GM23338 (cell line): ENCODE measurements around the gene MKLN1. TPM values are rescaled to one million over a fixed set of nuclear protein-coding genes. Genes with fewer than 3 reads are reported as not detected.
A peak's percentile ranks its signal among the peaks of the same experiment; 100 is the strongest.

Experiments used
- ATAC-seq: fragments of 200-7000 bp; cut with Tn5 transposase; 3 replicates; pipeline ENCODE4 v1.9.1; 2020
- DNase-seq: peaks from one replicate; pipeline ENCODE4 v3.0.0-alpha.2; 2015; ENCODE audit warnings: low spot score
- H2AFZ ChIP-seq: fragments of 200-600 bp; sonication (generic); 2 replicates; pipeline ENCODE4 v1.8.0; 2016; ENCODE audit warnings: antibody characterized with exemption, mild to moderate bottlenecking, moderate library complexity
- H3F3A ChIP-seq: fragments of 200-600 bp; sonication (generic); replicated peaks from 2 replicates; pipeline ENCODE4 v1.8.0; 2017; ENCODE audit warnings: antibody characterized with exemption, mixed run types, low read depth
- H3K27ac ChIP-seq: fragments of 200-600 bp; sonication (generic); 2 replicates; pipeline ENCODE4 v1.6.1; 2016; ENCODE audit warnings: low read depth
- H3K27me3 ChIP-seq: fragments of 200-600 bp; sonication (generic); 2 replicates; pipeline ENCODE4 v1.8.0; 2016; ENCODE audit warnings: mild to moderate bottlenecking, mixed run types, moderate library complexity; ENCODE audit not compliant: insufficient read depth
- H3K36me3 ChIP-seq: fragments of 200-600 bp; sonication (generic); 2 replicates; pipeline ENCODE4 v1.8.0; 2016; ENCODE audit warnings: mild to moderate bottlenecking; ENCODE audit not compliant: insufficient read depth
- H3K4me1 ChIP-seq: fragments of 200-600 bp; sonication (generic); 2 replicates; pipeline ENCODE4 v1.8.0; 2016; ENCODE audit warnings: mild to moderate bottlenecking, moderate library complexity; ENCODE audit not compliant: insufficient read depth
- H3K4me2 ChIP-seq: fragments of 200-600 bp; sonication (generic); 2 replicates; pipeline ENCODE4 v1.7.1; 2017; ENCODE audit warnings: mixed run types
- H3K4me3 ChIP-seq: fragments of 200-600 bp; sonication (generic); 2 replicates; pipeline ENCODE4 v1.6.1; 2016; ENCODE audit warnings: mixed run types
- H3K79me2 ChIP-seq: fragments of 200-600 bp; sonication (generic); replicated peaks from 2 replicates; pipeline ENCODE4 v1.8.0; 2017; ENCODE audit warnings: mild to moderate bottlenecking; ENCODE audit not compliant: insufficient read depth
- H3K9me2 ChIP-seq: fragments of 200-600 bp; sonication (generic); 2 replicates; pipeline ENCODE4 v1.8.0; 2017; ENCODE audit not compliant: insufficient read depth
- H4K20me1 ChIP-seq: fragments of 200-600 bp; sonication (generic); replicated peaks from 2 replicates; pipeline ENCODE4 v1.8.0; 2017; ENCODE audit warnings: mild to moderate bottlenecking; ENCODE audit not compliant: insufficient read depth
- H3K27ac Mint-ChIP-seq: 2 replicates; pipeline ENCODE4 v1.8.0; 2020; ENCODE audit warnings: inconsistent platforms, mild to moderate bottlenecking, moderate library complexity, mixed read lengths
- H3K27me3 Mint-ChIP-seq: 3 replicates; pipeline ENCODE4 v1.8.0; 2022; ENCODE audit warnings: low read depth, mild to moderate bottlenecking, moderate library complexity, mixed read lengths, inconsistent platforms; ENCODE audit not compliant: insufficient read depth, poor library complexity
- H3K36me3 Mint-ChIP-seq: 3 replicates; pipeline ENCODE4 v1.8.0; 2021; ENCODE audit warnings: low read depth, mild to moderate bottlenecking, inconsistent platforms, moderate library complexity, mixed read lengths
- H3K4me1 Mint-ChIP-seq: 3 replicates; pipeline ENCODE4 v1.8.0; 2020; ENCODE audit warnings: mild to moderate bottlenecking, inconsistent platforms, mixed read lengths
- H3K4me3 Mint-ChIP-seq: 3 replicates; pipeline ENCODE4 v1.8.0; 2021; ENCODE audit warnings: moderate library complexity, mild to moderate bottlenecking, inconsistent platforms, mixed read lengths
- H3K9me3 Mint-ChIP-seq: 3 replicates; pipeline ENCODE4 v1.8.0; 2020; ENCODE audit warnings: moderate library complexity, mild to moderate bottlenecking, inconsistent platforms, mixed read lengths
- CREB1 ChIP-seq: fragments of 250-450 bp; sonication (Bioruptor Pico); IDR thresholded peaks from 2 replicates; pipeline ENCODE4 v1.5.0; 2020; ENCODE audit warnings: low read depth, mild to moderate bottlenecking, moderate library complexity
- CTCF ChIP-seq, 2 experiments: fragments of 200-600 bp in 1 of 2; sonication (generic) in 1 of 2; conservative IDR thresholded peaks; 2 replicates each; pipeline versions ENCODE4 v1.5.1 to v1.6.1; 2016 to 2017; ENCODE audit warnings: antibody characterized with exemption in 2 of 2, low read depth in 2 of 2, mild to moderate bottlenecking in 2 of 2, moderate library complexity in 1 of 2
- ETS1 ChIP-seq: IDR thresholded peaks from 2 replicates; pipeline ENCODE4 v1.6.1; 2016; ENCODE audit warnings: antibody characterized with exemption
- EZH2 ChIP-seq: fragments of 200-600 bp; sonication (generic); IDR thresholded peaks from one replicate; pipeline ENCODE4 v1.8.0; 2017; ENCODE audit warnings: antibody characterized with exemption, mild to moderate bottlenecking, low read depth; ENCODE audit not compliant: unreplicated experiment
- EZH2phosphoT487 ChIP-seq: fragments of 200-600 bp; sonication (generic); IDR thresholded peaks from one replicate; pipeline ENCODE4 v1.8.1; 2018; ENCODE audit warnings: antibody characterized with exemption; ENCODE audit not compliant: unreplicated experiment
- JUNB ChIP-seq: IDR thresholded peaks from one replicate; pipeline ENCODE4 v1.6.1; 2016; ENCODE audit warnings: antibody characterized with exemption; ENCODE audit not compliant: unreplicated experiment
- NANOG ChIP-seq: IDR thresholded peaks from 2 replicates; pipeline ENCODE4 v1.6.1; 2016; ENCODE audit warnings: antibody characterized with exemption, borderline replicate concordance
- POLR2AphosphoS5 ChIP-seq: IDR thresholded peaks from 2 replicates; pipeline ENCODE4 v1.6.1; 2016; ENCODE audit warnings: antibody characterized with exemption, low read depth
- REST ChIP-seq: IDR thresholded peaks from one replicate; pipeline ENCODE4 v1.6.1; 2018; ENCODE audit warnings: antibody characterized with exemption; ENCODE audit not compliant: unreplicated experiment
- ZNF114 ChIP-seq: fragments of 250-450 bp; sonication (Bioruptor Pico); IDR thresholded peaks from 2 replicates; pipeline ENCODE4 v1.5.0; 2020; ENCODE audit warnings: mild to moderate bottlenecking, moderate library complexity
- ZNF331 ChIP-seq: fragments of 250-450 bp; sonication (Bioruptor Pico); IDR thresholded peaks from 2 replicates; pipeline ENCODE4 v1.5.0; 2020; ENCODE audit warnings: low read depth, mild to moderate bottlenecking, moderate library complexity
- polyA plus RNA-seq: library from polyadenylated mRNA; unstranded; fragments of >200 nt; fragmentation: Nextera tagmentation; extraction: Ambion mirVana; gene quantifications from 2 replicates; pipeline ENCODE4 v1.2.1, GENCODE V29; 2016
- total RNA-seq: library from RNA; depleted of rRNA; stranded (reverse); fragments of >200 nt; shearing (Covaris generic); gene quantifications from 2 replicates; pipeline ENCODE4 v1.2.3, GENCODE V29; 2014

The MKLN1 gene
- total and polyA plus RNA-seq, 2 experiments from 2014 or later: 25.3 to 46.5 TPM

GRCh38 chr7:131518626-131519025, 190.9 kb downstream of the MKLN1 start:
- H3K4me2 ChIP-seq: 0 out of 2 replicates have a peak overlapping the region, but pooled peaks have one; percentile 3
- no peaks in the 10 kb centered on the region; the same call in 1 of the 2 replicates for H3K36me3 ChIP-seq
- H3K27me3 ChIP-seq: no peaks in the 10 kb centered on the region
- Mint-ChIP-seq H3K27me3 (peaks cover 19% of the 10 kb centered on the region), H3K4me1 (peaks cover 68% of the 10 kb centered on the region), H3K27ac (no peak overlapping the region), H3K4me3 (no peak overlapping the region), H3K9me3 (no peaks in the 10 kb centered on the region), H3K36me3 (peaks cover 51% of the 10 kb centered on the region)
- ATAC-seq (peak; percentile 2; the same call in 1 of the 3 replicates), DNase-seq (no peak)
- H3F3A ChIP-seq: peaks cover 60% of the 10 kb centered on the region
- peaks cover 100% of the 10 kb centered on the region for H3K79me2 ChIP-seq
- H4K20me1 ChIP-seq: peaks cover 95% of the 10 kb centered on the region
- H3K4me1 ChIP-seq: peaks cover 83% of the 10 kb centered on the region
- H3K4me3 ChIP-seq: no peak overlapping the region
- H3K9me2 ChIP-seq: no peaks in the 10 kb centered on the region
- peak overlapping the region; percentile 50; the same call in 1 of the 2 replicates for H3K27ac ChIP-seq
- H2AFZ ChIP-seq: no peak overlapping the region
- TF ChIP-seq CTCF (conservative IDR thresholded peaks at IDR 0.05; ENCODE audit: low read depth in 2 of 2): peak; percentile 32 to 51; a peak in 3 of 4 replicates
- no peak for TF ChIP-seq JUNB

GRCh38 chr7:131521651-131522163, 194.0 kb downstream of the MKLN1 start:
- peak overlapping the region; percentile 68 for H3K27ac ChIP-seq
- peaks cover 36% of the 10 kb centered on the region for H3F3A ChIP-seq
- no peak overlapping the region for H2AFZ ChIP-seq
- peak overlapping the region; percentile 81; the same call in 1 of the 2 replicates for H3K27ac Mint-ChIP-seq
- DNase-seq: peak; percentile 65
- peak overlapping the region; percentile 67 for H3K4me2 ChIP-seq
- H3K4me3 Mint-ChIP-seq: no peak overlapping the region; the same call in 2 of the 3 replicates
- peaks cover 58% of the 10 kb centered on the region for H3K36me3 Mint-ChIP-seq
- peaks cover 81% of the 10 kb centered on the region for H3K4me1 Mint-ChIP-seq
- H3K4me3 ChIP-seq: peak overlapping the region; percentile 15; the same call in 1 of the 2 replicates
- H3K4me1 ChIP-seq: peaks cover 84% of the 10 kb centered on the region
- peaks cover 92% of the 10 kb centered on the region for H4K20me1 ChIP-seq
- ATAC-seq: peak; percentile 30
- H3K27me3 ChIP-seq: no peaks in the 10 kb centered on the region
- peaks cover 20% of the 10 kb centered on the region for H3K27me3 Mint-ChIP-seq
- no peaks in the 10 kb centered on the region; the same call in 1 of the 2 replicates for H3K36me3 ChIP-seq
- H3K9me3 Mint-ChIP-seq: no peaks in the 10 kb centered on the region
- H3K79me2 ChIP-seq: peaks cover 100% of the 10 kb centered on the region
- no peaks in the 10 kb centered on the region for H3K9me2 ChIP-seq
- TF ChIP-seq ZNF114 (CRISPR knock-in tag) (no peak), NANOG (no peak), REST (no peak), JUNB (no peak), ETS1 (no peak), POLR2AphosphoS5 (no peak), CREB1 (CRISPR knock-in tag) (no peak), EZH2 (no peak), EZH2phosphoT487 (no peak), CTCF (conservative IDR thresholded peaks at IDR 0.05; ENCODE audit: low read depth in 2 of 2) (no peak), ZNF331 (CRISPR knock-in tag) (no peak)
